Measurements from ENCODE around the gene GLI2.

GLI2 gene

DNA sequence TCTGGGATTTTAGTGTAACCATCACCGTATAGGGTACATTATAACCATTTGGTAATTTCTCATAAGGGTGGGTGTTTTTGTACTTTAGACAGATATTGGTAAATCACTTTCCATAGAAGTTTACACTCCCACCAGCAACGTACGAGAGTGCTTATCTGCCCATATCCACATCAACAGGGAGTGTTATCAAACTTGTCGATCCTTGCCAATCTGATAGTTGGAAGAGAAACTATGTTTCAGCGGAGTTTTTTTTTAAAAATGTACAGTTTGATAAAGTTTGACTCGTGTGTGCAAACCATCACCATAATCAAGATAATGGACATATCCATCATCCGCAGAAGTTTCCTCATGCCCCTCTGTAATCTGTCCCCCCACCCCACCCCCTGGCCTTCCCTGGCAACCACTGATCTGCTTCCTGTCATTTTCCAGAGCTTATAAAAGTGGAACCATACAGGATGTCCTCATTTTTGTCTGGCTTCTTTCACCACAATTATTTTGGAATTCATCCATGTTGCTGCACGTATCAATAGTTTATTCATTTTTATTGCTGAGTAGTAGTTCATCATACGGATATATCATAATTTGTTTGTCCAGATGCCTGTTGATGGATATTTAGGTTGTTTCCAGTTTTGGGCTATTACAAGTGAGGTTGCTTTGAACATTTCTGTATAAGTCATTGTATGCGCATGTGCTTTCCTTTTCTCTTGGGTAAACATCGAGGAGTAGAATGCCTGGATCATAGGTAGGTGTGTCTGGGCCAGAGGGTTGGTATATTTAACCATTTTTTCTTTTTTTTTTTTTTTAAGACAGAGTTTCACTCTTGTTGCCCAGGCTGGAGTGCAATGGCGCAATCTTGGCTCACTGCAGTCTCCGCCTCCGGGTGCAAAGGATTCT is 18.6 kb downstream of the GLI2 start:
- H3K27ac ChIP-seq (ENCODE audit: insufficient read depth, low read depth, low read length, poor library complexity, severe bottlenecking): no peak overlapping the region
- H3K4me3 ChIP-seq (ENCODE audit: insufficient read depth, low read depth, low read length): no peak overlapping the region
- H3K4me1 ChIP-seq (ENCODE audit: control insufficient read depth, insufficient read depth, low read length): peaks cover 40% of the 10 kb centered on the region
- no peaks in the 10 kb centered on the region for H3K36me3 ChIP-seq (ENCODE audit: control insufficient read depth, insufficient read depth, low read length)
- no peaks in the 10 kb centered on the region for H3K9me3 ChIP-seq (ENCODE audit: control insufficient read depth, low read length)
- no peaks in the 10 kb centered on the region for H3K27me3 ChIP-seq (ENCODE audit: control insufficient read depth, insufficient read depth, low read length, poor library complexity, severe bottlenecking)
- WGBS, 2 experiments: 93 to 96% methylated on average over 13 of the region's 14 CpGs

DNA sequence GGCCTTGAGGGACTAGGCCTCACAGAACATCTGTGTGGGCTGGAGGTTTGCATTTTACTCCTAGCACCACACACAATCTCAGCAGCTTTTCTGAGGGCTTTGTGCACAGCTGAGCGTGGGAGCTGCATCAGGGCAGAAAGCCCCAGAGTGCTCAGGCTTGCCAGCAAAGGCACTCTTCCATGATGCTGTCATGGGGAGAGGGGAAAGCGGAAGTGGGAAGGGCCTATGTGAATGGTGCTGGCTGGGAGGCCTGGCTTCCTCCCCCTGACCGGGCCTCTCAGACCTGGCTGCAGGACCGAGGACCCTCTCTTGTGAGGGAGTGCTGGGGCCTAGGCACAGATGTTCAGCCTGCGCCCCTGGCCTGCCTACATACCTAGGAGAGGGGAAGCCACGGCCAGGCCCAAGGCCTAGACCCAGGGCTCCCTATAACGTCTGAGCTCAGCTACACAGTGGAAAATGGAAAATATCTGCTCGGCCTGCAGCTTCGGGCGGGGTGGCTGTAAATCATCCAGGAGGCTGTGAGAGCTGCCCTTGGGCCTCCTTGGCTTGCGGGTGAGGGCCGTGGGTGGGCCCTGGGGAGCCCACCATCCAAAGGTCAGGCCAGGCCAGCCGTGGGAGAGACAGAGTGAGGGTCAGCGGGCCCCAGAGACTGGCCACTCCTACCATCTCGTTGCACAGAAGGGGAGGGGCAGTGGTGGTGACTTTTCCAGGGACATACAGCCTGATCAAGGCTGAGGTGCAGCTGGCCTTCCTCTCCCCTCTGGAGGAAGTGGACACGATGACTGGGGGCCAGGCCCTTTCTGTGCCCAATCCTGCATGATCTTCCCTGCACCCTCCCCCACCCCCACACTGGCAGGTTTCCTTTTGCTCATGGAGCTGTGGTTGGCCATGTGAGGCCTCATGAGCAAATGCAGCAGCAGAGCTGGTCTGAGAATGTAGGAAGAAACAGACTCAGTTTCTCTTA is 22.8 kb downstream of the GLI2 start:
- Histone ChIP-seq H3K27me3 (ENCODE audit: control insufficient read depth, insufficient read depth, low read length, poor library complexity, severe bottlenecking) (no peaks in the 10 kb centered on the region), H3K4me3 (ENCODE audit: insufficient read depth, low read depth, low read length) (no peak overlapping the region), H3K9me3 (ENCODE audit: control insufficient read depth, low read length) (no peaks in the 10 kb centered on the region), H3K36me3 (ENCODE audit: control insufficient read depth, insufficient read depth, low read length) (no peaks in the 10 kb centered on the region), H3K27ac (ENCODE audit: insufficient read depth, low read depth, low read length, poor library complexity, severe bottlenecking) (peak overlapping the region; percentile 61), H3K4me1 (ENCODE audit: control insufficient read depth, insufficient read depth, low read length) (peaks cover 46% of the 10 kb centered on the region)
- 64 to 70% methylated on average over 16 of the region's 16 CpGs for WGBS, 2 experiments

DNA sequence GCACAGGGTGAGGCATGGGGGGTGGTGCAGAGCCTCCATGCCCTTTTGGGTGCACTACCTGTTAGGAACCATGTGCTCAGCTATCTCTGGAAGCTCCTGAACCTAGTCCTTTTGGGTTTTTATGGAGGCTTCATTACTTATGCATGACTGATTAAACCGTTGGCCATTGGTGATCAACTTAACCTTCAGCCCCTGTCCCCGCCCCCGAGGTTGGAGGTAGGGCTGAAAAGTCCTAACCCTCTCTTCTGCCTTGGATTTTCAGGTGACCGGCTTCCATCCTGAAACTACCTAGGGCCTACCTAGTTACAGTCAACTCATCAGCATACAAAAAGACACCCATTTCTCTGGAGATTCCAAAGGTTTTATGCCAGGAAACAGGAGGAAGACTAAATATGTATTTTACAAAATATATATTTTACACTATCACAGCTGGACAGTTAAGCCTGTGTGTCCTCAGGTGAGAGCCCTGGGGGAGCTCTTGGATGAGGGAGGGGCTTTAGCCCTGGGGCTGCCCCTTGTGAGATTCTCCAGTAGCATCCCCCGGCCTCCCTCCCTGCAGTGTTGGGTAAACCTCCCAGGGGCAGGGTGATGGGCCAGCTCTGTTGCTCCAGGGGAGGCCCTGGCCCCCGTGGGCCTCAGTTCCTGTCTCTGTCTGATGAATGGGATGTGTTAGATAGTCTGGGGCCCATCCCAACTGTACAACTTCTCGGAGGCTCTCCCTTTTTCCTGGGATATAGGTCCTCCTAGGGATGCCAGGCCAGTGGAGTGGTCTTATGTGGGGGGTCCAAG is 24.1 kb downstream of the GLI2 start:
- no peaks in the 10 kb centered on the region for H3K9me3 ChIP-seq (ENCODE audit: control insufficient read depth, low read length)
- H3K27me3 ChIP-seq (ENCODE audit: control insufficient read depth, insufficient read depth, low read length, poor library complexity, severe bottlenecking): no peaks in the 10 kb centered on the region
- H3K36me3 ChIP-seq (ENCODE audit: control insufficient read depth, insufficient read depth, low read length): no peaks in the 10 kb centered on the region
- WGBS, 2 experiments: 81 to 87% methylated on average over 7 of the region's 7 CpGs
- peaks cover 48% of the 10 kb centered on the region for H3K4me1 ChIP-seq (ENCODE audit: control insufficient read depth, insufficient read depth, low read length)
- H3K27ac ChIP-seq (ENCODE audit: insufficient read depth, low read depth, low read length, poor library complexity, severe bottlenecking): no peak overlapping the region
- no peak overlapping the region for H3K4me3 ChIP-seq (ENCODE audit: insufficient read depth, low read depth, low read length)

DNA sequence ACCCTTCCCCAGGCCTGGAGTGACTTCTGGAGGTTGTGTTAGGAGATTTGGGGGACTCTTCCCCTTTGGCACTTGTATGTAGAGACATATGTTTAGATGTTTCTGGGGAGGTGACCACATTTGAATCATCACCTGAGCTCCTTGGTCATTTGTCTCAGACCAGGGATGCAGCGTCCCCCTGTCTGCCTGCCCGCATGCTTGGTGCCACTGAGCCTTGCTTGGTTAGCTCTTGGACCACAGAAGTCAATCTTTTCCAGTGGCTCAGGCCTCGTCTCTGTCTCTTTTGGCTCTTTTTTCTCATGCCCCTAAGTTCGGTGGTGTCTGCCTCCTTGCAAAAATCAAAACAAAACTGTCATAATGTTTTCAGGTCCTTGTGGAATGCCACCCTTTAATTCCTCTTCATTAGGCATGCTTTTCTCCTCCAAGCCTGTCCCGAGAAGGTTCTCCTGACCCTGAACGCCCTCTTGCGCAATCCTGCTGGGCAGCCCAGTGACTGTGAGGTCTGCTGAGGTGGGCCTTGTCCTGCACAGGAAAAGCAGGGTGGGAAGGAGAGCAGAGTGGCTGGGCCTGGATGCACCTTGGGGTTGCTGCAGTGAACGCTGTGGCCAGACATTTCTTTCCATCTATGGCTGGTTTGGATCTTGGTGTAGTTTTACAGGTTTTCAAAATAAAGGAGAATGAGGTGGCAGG is 24.9 kb downstream of the GLI2 start:
- 92% methylated on average over 8 of the region's 8 CpGs for WGBS, 2 experiments
- no peak overlapping the region for H3K4me3 ChIP-seq (ENCODE audit: insufficient read depth, low read depth, low read length)
- no peaks in the 10 kb centered on the region for H3K9me3 ChIP-seq (ENCODE audit: control insufficient read depth, low read length)
- H3K27ac ChIP-seq (ENCODE audit: insufficient read depth, low read depth, low read length, poor library complexity, severe bottlenecking): no peak overlapping the region
- H3K27me3 ChIP-seq (ENCODE audit: control insufficient read depth, insufficient read depth, low read length, poor library complexity, severe bottlenecking): no peaks in the 10 kb centered on the region
- H3K4me1 ChIP-seq (ENCODE audit: control insufficient read depth, insufficient read depth, low read length): peaks cover 56% of the 10 kb centered on the region
- no peaks in the 10 kb centered on the region for H3K36me3 ChIP-seq (ENCODE audit: control insufficient read depth, insufficient read depth, low read length)

DNA sequence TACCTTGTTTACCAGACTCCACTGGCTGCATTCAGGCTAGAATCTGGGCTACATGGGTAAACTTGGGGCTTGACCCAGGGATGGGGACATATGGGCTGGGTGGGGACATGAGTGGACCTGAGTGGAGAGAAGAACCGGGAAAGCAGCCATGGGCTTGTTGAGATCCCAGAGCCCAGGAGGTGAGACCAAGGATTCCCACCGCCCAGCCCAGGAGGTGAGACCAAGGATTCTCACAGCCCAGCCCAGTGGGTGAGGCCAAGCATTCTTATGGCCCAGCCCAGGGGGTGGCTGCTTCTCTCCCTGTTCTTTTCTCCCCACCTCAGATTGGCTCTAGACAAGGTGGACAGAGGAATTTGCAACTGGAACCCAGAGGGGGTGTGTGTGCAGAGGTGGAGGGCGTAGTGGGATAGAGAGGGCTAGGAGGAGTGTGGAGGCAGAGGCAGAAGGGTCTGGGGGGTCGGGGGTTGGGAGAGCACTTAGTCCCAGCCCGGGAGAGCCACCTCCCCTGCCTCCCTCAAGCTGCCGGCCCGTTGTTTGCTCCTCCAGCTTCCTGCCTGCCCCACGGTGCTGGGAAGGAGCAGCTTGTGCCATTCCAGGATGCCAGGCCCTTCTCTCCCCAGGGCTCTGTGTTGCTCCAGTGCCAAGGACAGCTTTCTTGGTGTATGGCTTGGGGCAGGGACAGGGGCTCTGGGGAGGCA is 25.6 kb downstream of the GLI2 start:
- Histone ChIP-seq H3K27me3 (ENCODE audit: control insufficient read depth, insufficient read depth, low read length, poor library complexity, severe bottlenecking) (no peaks in the 10 kb centered on the region), H3K36me3 (ENCODE audit: control insufficient read depth, insufficient read depth, low read length) (no peaks in the 10 kb centered on the region), H3K9me3 (ENCODE audit: control insufficient read depth, low read length) (no peaks in the 10 kb centered on the region), H3K27ac (ENCODE audit: insufficient read depth, low read depth, low read length, poor library complexity, severe bottlenecking) (no peak overlapping the region), H3K4me3 (ENCODE audit: insufficient read depth, low read depth, low read length) (no peak overlapping the region), H3K4me1 (ENCODE audit: control insufficient read depth, insufficient read depth, low read length) (peaks cover 63% of the 10 kb centered on the region)
- 81 to 82% methylated on average over 8 of the region's 8 CpGs for WGBS, 2 experiments

DNA sequence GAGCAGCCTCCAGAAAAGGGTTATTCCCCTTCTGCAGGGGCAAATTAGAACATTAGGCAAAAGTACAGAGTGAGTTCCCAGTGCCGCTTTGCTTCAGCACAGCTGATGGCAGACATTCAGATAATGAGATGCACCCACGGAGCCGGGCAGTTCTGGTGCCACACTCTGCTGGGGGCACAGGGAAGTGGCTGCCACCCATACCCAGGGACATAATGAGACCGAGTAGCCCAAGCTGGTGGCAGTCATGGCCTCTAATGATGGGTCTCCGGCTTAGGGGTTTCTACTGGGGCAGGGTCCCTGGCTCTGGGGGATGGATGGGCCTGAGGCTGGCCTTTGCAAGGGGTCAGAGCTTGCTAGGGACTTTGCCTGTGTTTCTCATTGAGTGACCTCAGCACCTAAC is 26.2 kb downstream of the GLI2 start:
- WGBS, 2 experiments: 94% methylated on average over 5 of the region's 5 CpGs
- H3K27ac ChIP-seq (ENCODE audit: insufficient read depth, low read depth, low read length, poor library complexity, severe bottlenecking): no peak overlapping the region
- H3K9me3 ChIP-seq (ENCODE audit: control insufficient read depth, low read length): no peaks in the 10 kb centered on the region
- no peaks in the 10 kb centered on the region for H3K27me3 ChIP-seq (ENCODE audit: control insufficient read depth, insufficient read depth, low read length, poor library complexity, severe bottlenecking)
- H3K36me3 ChIP-seq (ENCODE audit: control insufficient read depth, insufficient read depth, low read length): no peaks in the 10 kb centered on the region
- peaks cover 69% of the 10 kb centered on the region for H3K4me1 ChIP-seq (ENCODE audit: control insufficient read depth, insufficient read depth, low read length)
- H3K4me3 ChIP-seq (ENCODE audit: insufficient read depth, low read depth, low read length): no peak overlapping the region

DNA sequence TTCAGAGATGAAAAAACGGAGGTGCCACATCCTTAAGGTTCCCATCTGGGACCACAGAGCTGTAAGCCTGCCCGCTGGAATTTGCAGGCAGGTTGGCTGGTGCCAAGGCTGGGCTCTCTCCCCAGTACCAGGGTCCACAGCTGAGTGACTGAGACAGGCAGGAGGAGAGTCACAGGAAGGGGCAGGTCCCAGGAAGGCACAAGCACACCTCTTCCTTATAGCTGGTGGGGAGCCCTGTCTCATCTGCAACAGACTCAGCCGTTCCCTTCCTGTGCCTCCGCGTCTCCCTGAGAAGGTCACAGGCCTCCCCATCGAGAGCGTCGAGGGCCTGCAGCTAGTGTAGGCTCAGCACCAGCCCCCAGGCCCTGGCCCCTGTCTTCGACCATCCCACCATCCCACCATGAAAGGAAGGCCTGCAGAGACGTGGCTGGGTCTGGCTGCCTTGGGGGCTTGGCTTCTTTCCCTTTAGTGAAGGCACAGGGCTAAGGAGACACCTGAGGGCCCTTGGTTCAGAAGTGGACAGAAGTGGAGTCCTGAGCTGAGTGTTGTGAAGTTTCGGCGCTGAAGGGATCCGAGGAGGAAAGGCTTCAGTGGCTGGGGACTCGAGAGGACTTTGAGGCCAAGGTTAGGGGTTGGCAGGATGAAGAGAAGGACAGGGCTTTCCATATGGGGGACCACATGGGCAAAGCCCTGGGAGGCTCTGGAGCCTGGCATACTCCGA is 26.8 kb downstream of the GLI2 start:
- Histone ChIP-seq H3K36me3 (ENCODE audit: control insufficient read depth, insufficient read depth, low read length) (no peaks in the 10 kb centered on the region), H3K4me3 (ENCODE audit: insufficient read depth, low read depth, low read length) (no peak overlapping the region), H3K9me3 (ENCODE audit: control insufficient read depth, low read length) (no peaks in the 10 kb centered on the region), H3K27ac (ENCODE audit: insufficient read depth, low read depth, low read length, poor library complexity, severe bottlenecking) (no peak overlapping the region), H3K4me1 (ENCODE audit: control insufficient read depth, insufficient read depth, low read length) (peaks cover 69% of the 10 kb centered on the region), H3K27me3 (ENCODE audit: control insufficient read depth, insufficient read depth, low read length, poor library complexity, severe bottlenecking) (no peaks in the 10 kb centered on the region)
- 93 to 94% methylated on average over 15 of the region's 15 CpGs for WGBS, 2 experiments

DNA sequence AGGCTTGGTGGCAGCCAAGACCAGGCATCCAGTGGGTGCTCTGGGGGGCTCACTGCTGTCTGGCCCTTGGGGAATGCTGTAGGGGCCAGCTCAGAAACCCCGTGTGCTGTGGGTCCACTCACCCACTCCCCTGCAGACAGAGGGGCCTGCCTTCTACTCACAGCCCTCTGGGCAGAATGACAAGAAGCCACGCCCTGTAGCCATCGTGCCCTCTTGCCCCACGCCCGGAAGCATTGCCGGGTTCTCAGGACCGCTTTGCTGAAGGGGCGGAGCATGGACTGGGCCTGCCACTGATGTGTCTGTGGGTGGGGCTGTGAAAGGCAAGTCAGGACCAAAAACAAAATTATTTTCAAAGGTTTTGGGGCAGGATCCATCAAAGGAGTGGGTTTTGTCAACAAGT is 27.8 kb downstream of the GLI2 start:
- Histone ChIP-seq H3K4me3 (ENCODE audit: insufficient read depth, low read depth, low read length) (no peak overlapping the region), H3K4me1 (ENCODE audit: control insufficient read depth, insufficient read depth, low read length) (peaks cover 69% of the 10 kb centered on the region), H3K27ac (ENCODE audit: insufficient read depth, low read depth, low read length, poor library complexity, severe bottlenecking) (no peak overlapping the region), H3K9me3 (ENCODE audit: control insufficient read depth, low read length) (no peaks in the 10 kb centered on the region), H3K27me3 (ENCODE audit: control insufficient read depth, insufficient read depth, low read length, poor library complexity, severe bottlenecking) (no peaks in the 10 kb centered on the region), H3K36me3 (ENCODE audit: control insufficient read depth, insufficient read depth, low read length) (no peaks in the 10 kb centered on the region)
- WGBS, 2 experiments: 91 to 92% methylated on average over 8 of the region's 8 CpGs

All from ectodermal cell (in vitro differentiated cells).